ENCODE measurements around the gene KRTAP12-2.
"Not testable (repeated sequence)": the region's sequence is repeated elsewhere in the genome, so short reads cannot be mapped to it uniquely, and the experiment has no call there.

KRTAP12-2 gene

GRCh38 chr21:44697811-44698734, 31.3 kb upstream of the KRTAP12-2 start:
- Histone ChIP-seq H3K27me3 (peaks cover 0 to 81% of the 10 kb centered on the region in 2 donors), H3K9me3 (peaks cover 0 to 5% (median under 1%) of the 10 kb centered on the region in 3 donors), H3K4me1 (no peaks in the 10 kb centered on the region), H3K4me3 (no peak overlapping the region), H3K36me3 (no peaks in the 10 kb centered on the region), H3K27ac (no peak overlapping the region)
- intact Hi-C loops (cut with DNase I; ENCODE audit: low total_unique reads): no loop called here
- peak in 1 of 2 donors; percentile 41 for DNase-seq
- TF ChIP-seq CTCF (IDR thresholded peaks at IDR 0.05): no peak

GRCh38 chr21:44697172-44697810, 30.6 kb upstream of the KRTAP12-2 start, which contains the start of gene KRTAP10-12:
KRTAP10-12 (plus strand) TSS chr21:44697172; CDS start chr21:44697202, 30 bp downstream.
- intact Hi-C loops (cut with DNase I; ENCODE audit: low total_unique reads); H3K36me3 ChIP-seq; H3K4me1 ChIP-seq; DNase-seq; H3K27ac ChIP-seq; H3K4me3 ChIP-seq: not testable (repeated sequence)
- H3K27me3 ChIP-seq: peaks cover 0 to 73% of the 10 kb centered on the region in 2 donors
- H3K9me3 ChIP-seq: peaks cover 0 to 13% (median 6%) of the 10 kb centered on the region in 3 donors

GRCh38 chr21:44696572-44696971, 29.8 kb upstream of the KRTAP12-2 start:
- Histone ChIP-seq H3K36me3 (no peaks in the 10 kb centered on the region), H3K4me1 (no peaks in the 10 kb centered on the region), H3K27ac (no peak overlapping the region), H3K4me3 (no peak overlapping the region), H3K9me3 (peaks cover 0 to 16% (median 6%) of the 10 kb centered on the region in 3 donors), H3K27me3 (peaks cover 0 to 66% of the 10 kb centered on the region in 2 donors)
- TF ChIP-seq CTCF (IDR thresholded peaks at IDR 0.05): no peak
- intact Hi-C loops (cut with DNase I; ENCODE audit: low total_unique reads): no loop called here
- DNase-seq: no peak

- DNase-seq: no peak
- peaks cover 0 to 16% (median 6%) of the 10 kb centered on the region in 3 donors for H3K9me3 ChIP-seq
- H3K4me1 ChIP-seq: no peaks in the 10 kb centered on the region
- H3K27ac ChIP-seq: no peak overlapping the region
- H3K36me3 ChIP-seq: no peaks in the 10 kb centered on the region
- intact Hi-C loops (cut with DNase I; ENCODE audit: low total_unique reads): no loop called here
- TF ChIP-seq CTCF (IDR thresholded peaks at IDR 0.05): no peak
- peaks cover 0 to 56% of the 10 kb centered on the region in 2 donors for H3K27me3 ChIP-seq
- no peak overlapping the region for H3K4me3 ChIP-seq
Observed at GRCh38 chr21:44695641-44696040, 28.9 kb upstream of the KRTAP12-2 start.

- intact Hi-C loops (cut with DNase I; ENCODE audit: low total_unique reads): no loop called here
Observed at GRCh38 chr21:44695184-44695583, 28.5 kb upstream of the KRTAP12-2 start.

More at GRCh38 chr21:44695184-44695583, 28.5 kb upstream of the KRTAP12-2 start:
- DNase-seq: peak in 1 of 2 donors; percentile 46
- H3K4me1 ChIP-seq: no peaks in the 10 kb centered on the region
- H3K27ac ChIP-seq: no peak overlapping the region
- no peak overlapping the region for H3K4me3 ChIP-seq
- H3K9me3 ChIP-seq: peaks cover 0 to 16% (median 6%) of the 10 kb centered on the region in 3 donors
- H3K27me3 ChIP-seq: peaks cover 0 to 52% of the 10 kb centered on the region in 2 donors
- no peak for TF ChIP-seq CTCF (IDR thresholded peaks at IDR 0.05)
- no peaks in the 10 kb centered on the region for H3K36me3 ChIP-seq

All from tibial artery (tissue), 4 donors.